SJCRH30 (cell line): ENCODE data around the gene HBD. TPM values are rescaled to one million over a fixed set of nuclear protein-coding genes. Genes with fewer than 3 reads are reported as not detected.

Experiments
- DNase-seq, 2 experiments: peaks; one replicate each; pipeline ENCODE4 v3.0.0-alpha.2; 2015 to 2020
- H3K27ac ChIP-seq: fragments of 250-450 bp; sonication (Bioruptor Pico); 2 replicates; pipeline ENCODE4 v1.5.1; 2020; ENCODE audit warnings: mild to moderate bottlenecking, moderate library complexity
- H3K27me3 ChIP-seq: fragments of 250-450 bp; sonication (Bioruptor Pico); 2 replicates; pipeline ENCODE4 v1.5.1; 2020; ENCODE audit warnings: mild to moderate bottlenecking, moderate library complexity
- H3K36me3 ChIP-seq: fragments of 250-450 bp; sonication (Bioruptor Pico); 2 replicates; pipeline ENCODE4 v1.5.1; 2020; ENCODE audit warnings: mild to moderate bottlenecking, moderate library complexity
- H3K4me1 ChIP-seq: fragments of 250-450 bp; sonication (Bioruptor Pico); 2 replicates; pipeline ENCODE4 v1.5.1; 2020; ENCODE audit warnings: mild to moderate bottlenecking, moderate library complexity
- H3K4me3 ChIP-seq: fragments of 250-450 bp; sonication (Bioruptor Pico); 2 replicates; pipeline ENCODE4 v1.5.1; 2020; ENCODE audit warnings: mild to moderate bottlenecking, moderate library complexity
- H3K9me3 ChIP-seq: fragments of 250-450 bp; sonication (Bioruptor Pico); replicated peaks from 2 replicates; pipeline ENCODE4 v1.5.1; 2020; ENCODE audit warnings: mild to moderate bottlenecking, moderate library complexity
- total RNA-seq: library from RNA; depleted of rRNA; stranded (reverse); fragments of >200 nt; shearing (Covaris generic); gene quantifications from 2 replicates; pipeline ENCODE4 v1.2.3, GENCODE V29; 2014

The HBD gene
- total RNA-seq, 1 experiment from 2014 or later: not detected

DNA sequence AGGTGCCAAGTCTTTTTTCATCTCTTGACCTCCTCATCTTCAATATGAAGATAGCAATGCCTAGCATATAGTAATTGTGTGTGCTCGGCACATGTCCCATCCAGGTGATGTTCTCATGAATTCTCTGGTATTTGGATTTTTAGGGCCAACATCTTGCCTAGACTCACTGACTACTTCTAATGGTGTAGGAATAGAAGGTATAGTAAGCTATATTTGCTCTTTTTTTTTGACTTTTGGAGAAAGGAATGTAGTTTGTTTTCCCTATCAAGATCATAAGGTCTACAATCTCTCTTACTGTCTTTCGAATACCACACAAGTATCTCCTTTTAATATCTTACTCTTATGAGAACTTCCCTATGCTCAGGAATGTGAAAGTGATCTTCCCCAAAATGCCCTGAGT, 3.2 kb downstream of the HBD start:
- no peak overlapping the region for H3K4me3 ChIP-seq
- no peak overlapping the region for H3K27ac ChIP-seq
- H3K27me3 ChIP-seq: no peaks in the 10 kb centered on the region
- H3K36me3 ChIP-seq: no peaks in the 10 kb centered on the region
- no peaks in the 10 kb centered on the region for H3K4me1 ChIP-seq
- no peak for DNase-seq
- no peaks in the 10 kb centered on the region for H3K9me3 ChIP-seq

DNA sequence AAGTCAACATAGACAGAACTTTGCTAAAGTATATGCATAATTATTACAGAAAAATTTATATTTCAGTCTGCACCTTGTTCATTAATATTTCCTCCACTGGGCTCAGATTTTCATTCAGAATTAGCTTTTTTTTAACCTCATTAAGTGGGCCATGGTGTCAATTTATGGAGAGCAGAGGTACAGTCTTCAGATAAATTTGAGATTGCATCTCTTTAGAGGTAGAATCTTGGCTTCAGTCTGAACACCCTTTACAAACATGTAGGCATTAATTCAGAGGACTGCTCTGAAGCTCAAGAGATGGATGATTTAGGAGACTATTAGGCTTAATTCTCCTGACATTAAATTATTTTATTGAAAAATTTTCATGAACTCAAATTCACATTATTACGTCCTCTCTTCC, 4.0 kb downstream of the HBD start:
- Histone ChIP-seq H3K4me3 (no peak overlapping the region), H3K4me1 (no peaks in the 10 kb centered on the region), H3K27ac (no peak overlapping the region), H3K36me3 (no peaks in the 10 kb centered on the region), H3K27me3 (no peaks in the 10 kb centered on the region), H3K9me3 (no peaks in the 10 kb centered on the region)
- no peak for DNase-seq

DNA sequence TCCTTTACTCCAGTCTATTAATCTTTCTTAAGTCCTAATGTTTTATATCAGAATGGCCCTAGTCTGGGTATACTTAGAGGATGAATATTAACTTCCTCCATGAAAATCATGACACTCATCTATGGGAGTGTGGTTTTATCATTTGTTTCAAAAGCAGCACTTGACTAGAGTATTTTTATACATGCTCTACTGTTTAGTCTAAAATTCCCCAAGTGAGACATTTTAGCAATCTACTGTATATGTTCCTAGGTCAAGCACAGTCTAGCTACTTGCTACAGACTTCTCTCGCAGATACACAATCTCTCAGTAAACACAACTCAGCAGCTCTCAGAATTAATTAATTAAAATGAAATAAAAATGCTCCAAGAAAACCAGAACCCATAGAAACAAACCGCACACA, 4.5 kb downstream of the HBD start:
- H3K9me3 ChIP-seq: no peaks in the 10 kb centered on the region
- no peaks in the 10 kb centered on the region for H3K27me3 ChIP-seq
- H3K27ac ChIP-seq: no peak overlapping the region
- H3K4me1 ChIP-seq: no peaks in the 10 kb centered on the region
- no peaks in the 10 kb centered on the region for H3K36me3 ChIP-seq
- no peak overlapping the region for H3K4me3 ChIP-seq
- no peak for DNase-seq

DNA sequence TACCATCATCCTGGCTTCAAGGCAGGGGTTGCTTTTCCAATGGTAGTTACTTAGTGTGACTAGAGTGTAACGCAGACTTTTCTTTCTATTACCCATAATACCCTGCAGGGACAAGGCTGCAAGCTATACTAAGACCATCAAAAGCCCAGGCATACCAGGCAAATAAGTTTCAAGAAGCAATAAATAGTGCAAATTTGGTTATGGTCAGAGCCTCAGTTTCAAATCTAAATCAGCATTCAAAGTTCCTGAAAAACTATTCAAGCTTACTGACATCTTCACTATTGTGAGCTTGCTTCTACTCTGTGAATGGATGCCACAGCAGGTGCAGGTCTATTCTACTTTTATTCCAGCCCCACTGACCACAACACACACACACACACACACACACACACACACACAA, 4.9 kb downstream of the HBD start:
- no peaks in the 10 kb centered on the region for H3K36me3 ChIP-seq
- H3K9me3 ChIP-seq: no peaks in the 10 kb centered on the region
- H3K27ac ChIP-seq: no peak overlapping the region
- H3K27me3 ChIP-seq: no peaks in the 10 kb centered on the region
- DNase-seq: no peak
- no peaks in the 10 kb centered on the region for H3K4me1 ChIP-seq
- no peak overlapping the region for H3K4me3 ChIP-seq

DNA sequence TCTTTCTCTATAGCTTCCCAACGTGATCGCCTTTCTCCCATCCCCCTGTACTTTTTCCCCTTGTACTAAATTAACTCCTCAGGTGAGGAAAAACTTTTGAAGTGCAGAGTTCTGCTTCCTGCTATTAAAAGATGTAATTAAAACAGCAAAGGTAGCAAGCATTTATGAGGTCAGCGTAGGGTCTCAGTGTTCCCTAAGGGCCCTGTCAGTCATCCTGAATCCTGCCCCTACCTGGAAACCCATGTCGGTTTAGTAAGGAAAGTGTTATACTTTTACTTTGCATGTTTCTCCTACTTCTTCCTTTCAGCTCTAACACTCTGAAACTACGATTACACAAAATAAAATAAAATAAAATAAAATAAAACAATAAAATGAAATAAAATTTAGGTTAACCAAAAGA, 6.2 kb downstream of the HBD start:
- no peak for DNase-seq
- Histone ChIP-seq H3K4me3 (no peak overlapping the region), H3K4me1 (no peaks in the 10 kb centered on the region), H3K27me3 (no peaks in the 10 kb centered on the region), H3K9me3 (no peaks in the 10 kb centered on the region), H3K27ac (no peak overlapping the region), H3K36me3 (no peaks in the 10 kb centered on the region)

DNA sequence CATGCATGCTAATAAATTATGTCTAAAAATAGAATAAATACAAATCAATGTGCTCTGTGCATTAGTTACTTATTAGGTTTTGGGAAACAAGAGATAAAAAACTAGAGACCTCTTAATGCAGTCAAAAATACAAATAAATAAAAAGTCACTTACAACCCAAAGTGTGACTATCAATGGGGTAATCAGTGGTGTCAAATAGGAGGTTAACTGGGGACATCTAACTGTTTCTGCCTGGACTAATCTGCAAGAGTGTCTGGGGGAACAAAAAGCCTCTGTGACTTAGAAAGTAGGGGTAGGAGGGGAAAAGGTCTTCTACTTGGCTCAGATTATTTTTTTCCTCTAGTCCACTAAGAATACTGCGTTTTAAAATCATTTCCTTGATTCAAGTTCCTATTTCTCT, 6.6 kb downstream of the HBD start:
- H3K4me1 ChIP-seq: no peaks in the 10 kb centered on the region
- no peaks in the 10 kb centered on the region for H3K36me3 ChIP-seq
- H3K4me3 ChIP-seq: no peak overlapping the region
- no peak overlapping the region for H3K27ac ChIP-seq
- no peak for DNase-seq
- no peaks in the 10 kb centered on the region for H3K27me3 ChIP-seq
- H3K9me3 ChIP-seq: no peaks in the 10 kb centered on the region

DNA sequence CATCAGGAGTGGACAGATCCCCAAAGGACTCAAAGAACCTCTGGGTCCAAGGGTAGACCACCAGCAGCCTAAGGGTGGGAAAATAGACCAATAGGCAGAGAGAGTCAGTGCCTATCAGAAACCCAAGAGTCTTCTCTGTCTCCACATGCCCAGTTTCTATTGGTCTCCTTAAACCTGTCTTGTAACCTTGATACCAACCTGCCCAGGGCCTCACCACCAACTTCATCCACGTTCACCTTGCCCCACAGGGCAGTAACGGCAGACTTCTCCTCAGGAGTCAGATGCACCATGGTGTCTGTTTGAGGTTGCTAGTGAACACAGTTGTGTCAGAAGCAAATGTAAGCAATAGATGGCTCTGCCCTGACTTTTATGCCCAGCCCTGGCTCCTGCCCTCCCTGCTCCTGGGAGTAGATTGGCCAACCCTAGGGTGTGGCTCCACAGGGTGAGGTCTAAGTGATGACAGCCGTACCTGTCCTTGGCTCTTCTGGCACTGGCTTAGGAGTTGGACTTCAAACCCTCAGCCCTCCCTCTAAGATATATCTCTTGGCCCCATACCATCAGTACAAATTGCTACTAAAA, 7.5 kb downstream of the HBD start, which contains the start of gene HBB:
Gene HBB, minus strand, starts transcription at position 340 of the 579 bp plus-strand sequence. Its CDS starts 50 bp downstream, at position 290.
- Histone ChIP-seq H3K4me1 (no peaks in the 10 kb centered on the region), H3K36me3 (no peaks in the 10 kb centered on the region), H3K9me3 (no peaks in the 10 kb centered on the region), H3K27ac (no peak within 1 kb of the TSS), H3K4me3 (no peak within 1 kb of the TSS), H3K27me3 (no peaks in the 10 kb centered on the region)
- DNase-seq: no peak

DNA sequence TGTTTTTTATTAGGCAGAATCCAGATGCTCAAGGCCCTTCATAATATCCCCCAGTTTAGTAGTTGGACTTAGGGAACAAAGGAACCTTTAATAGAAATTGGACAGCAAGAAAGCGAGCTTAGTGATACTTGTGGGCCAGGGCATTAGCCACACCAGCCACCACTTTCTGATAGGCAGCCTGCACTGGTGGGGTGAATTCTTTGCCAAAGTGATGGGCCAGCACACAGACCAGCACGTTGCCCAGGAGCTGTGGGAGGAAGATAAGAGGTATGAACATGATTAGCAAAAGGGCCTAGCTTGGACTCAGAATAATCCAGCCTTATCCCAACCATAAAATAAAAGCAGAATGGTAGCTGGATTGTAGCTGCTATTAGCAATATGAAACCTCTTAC, 8.8 kb downstream of the HBD start:
- H3K9me3 ChIP-seq: no peaks in the 10 kb centered on the region
- H3K4me3 ChIP-seq: no peak overlapping the region
- H3K27me3 ChIP-seq: no peaks in the 10 kb centered on the region
- no peaks in the 10 kb centered on the region for H3K4me1 ChIP-seq
- H3K36me3 ChIP-seq: no peaks in the 10 kb centered on the region
- no peak overlapping the region for H3K27ac ChIP-seq
- DNase-seq: no peak

DNA sequence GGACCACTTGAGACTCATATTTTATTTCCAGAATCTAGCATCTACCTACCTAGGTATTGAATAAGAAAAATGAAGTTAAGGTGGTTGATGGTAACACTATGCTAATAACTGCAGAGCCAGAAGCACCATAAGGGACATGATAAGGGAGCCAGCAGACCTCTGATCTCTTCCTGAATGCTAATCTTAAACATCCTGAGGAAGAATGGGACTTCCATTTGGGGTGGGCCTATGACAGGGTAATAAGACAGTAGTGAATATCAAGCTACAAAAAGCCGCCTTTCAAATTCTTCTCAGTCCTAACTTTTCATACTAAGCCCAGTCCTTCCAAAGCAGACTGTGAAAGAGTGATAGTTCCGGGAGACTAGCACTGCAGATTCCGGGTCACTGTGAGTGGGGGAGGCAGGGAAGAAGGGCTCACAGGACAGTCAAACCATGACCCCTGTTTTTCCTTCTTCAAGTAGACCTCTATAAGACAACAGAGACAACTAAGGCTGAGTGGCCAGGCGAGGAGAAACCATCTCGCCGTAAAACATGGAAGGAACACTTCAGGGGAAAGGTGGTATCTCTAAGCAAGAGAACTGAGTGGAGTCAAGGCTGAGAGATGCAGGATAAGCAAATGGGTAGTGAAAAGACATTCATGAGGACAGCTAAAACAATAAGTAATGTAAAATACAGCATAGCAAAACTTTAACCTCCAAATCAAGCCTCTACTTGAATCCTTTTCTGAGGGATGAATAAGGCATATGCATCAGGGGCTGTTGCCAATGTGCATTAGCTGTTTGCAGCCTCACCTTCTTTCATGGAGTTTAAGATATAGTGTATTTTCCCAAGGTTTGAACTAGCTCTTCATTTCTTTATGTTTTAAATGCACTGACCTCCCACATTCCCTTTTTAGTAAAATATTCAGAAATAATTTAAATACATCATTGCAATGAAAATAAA, 9.5 kb downstream of the HBD start:
- no peaks in the 10 kb centered on the region for H3K36me3 ChIP-seq
- H3K9me3 ChIP-seq: no peaks in the 10 kb centered on the region
- H3K4me3 ChIP-seq: no peak overlapping the region
- no peaks in the 10 kb centered on the region for H3K27me3 ChIP-seq
- H3K27ac ChIP-seq: no peak overlapping the region
- H3K4me1 ChIP-seq: no peaks in the 10 kb centered on the region
- DNase-seq: no peak

DNA sequence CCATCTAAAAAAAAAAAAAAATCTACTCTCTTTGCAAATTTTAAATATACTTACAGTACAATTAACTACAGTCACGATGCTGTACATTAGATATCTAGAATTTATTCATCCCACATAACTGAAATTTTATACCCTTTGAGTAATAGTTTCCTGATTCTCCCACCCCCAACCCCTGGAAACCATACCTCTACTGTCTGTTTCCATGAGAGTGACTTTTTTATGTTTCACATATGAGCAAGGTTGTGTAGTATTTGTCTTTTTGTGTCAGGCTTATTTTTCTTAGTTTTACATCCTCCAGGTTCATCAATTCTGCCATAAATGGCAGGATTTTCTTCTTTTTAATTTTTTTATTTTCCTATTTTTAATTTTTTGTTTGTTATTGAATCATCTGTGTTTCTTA, 10.6 kb downstream of the HBD start:
- H3K4me1 ChIP-seq: no peaks in the 10 kb centered on the region
- no peak overlapping the region for H3K27ac ChIP-seq
- H3K36me3 ChIP-seq: no peaks in the 10 kb centered on the region
- H3K9me3 ChIP-seq: no peaks in the 10 kb centered on the region
- DNase-seq: no peak
- no peaks in the 10 kb centered on the region for H3K27me3 ChIP-seq
- H3K4me3 ChIP-seq: no peak overlapping the region

DNA sequence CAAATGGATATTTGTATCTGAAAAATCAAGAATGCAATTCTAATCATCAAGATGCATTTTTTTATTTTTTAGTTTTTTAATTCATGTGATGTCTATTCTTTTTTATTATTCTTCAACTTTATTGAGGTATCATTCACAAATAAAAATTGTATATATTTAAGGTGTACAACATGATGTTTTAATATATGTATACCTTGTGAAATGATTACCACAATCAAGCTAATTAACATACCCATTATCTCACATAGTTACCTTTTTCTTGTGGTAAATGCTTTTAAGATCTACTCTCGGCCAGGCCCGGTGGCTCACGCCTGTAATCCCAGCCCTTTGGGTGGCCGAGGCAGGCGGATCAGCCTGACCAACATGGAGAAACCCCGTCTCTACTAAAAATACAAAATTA, 11.1 kb downstream of the HBD start:
- no peak overlapping the region for H3K27ac ChIP-seq
- H3K9me3 ChIP-seq: no peaks in the 10 kb centered on the region
- no peaks in the 10 kb centered on the region for H3K36me3 ChIP-seq
- H3K4me3 ChIP-seq: no peak overlapping the region
- DNase-seq: no peak
- no peaks in the 10 kb centered on the region for H3K4me1 ChIP-seq
- no peaks in the 10 kb centered on the region for H3K27me3 ChIP-seq

DNA sequence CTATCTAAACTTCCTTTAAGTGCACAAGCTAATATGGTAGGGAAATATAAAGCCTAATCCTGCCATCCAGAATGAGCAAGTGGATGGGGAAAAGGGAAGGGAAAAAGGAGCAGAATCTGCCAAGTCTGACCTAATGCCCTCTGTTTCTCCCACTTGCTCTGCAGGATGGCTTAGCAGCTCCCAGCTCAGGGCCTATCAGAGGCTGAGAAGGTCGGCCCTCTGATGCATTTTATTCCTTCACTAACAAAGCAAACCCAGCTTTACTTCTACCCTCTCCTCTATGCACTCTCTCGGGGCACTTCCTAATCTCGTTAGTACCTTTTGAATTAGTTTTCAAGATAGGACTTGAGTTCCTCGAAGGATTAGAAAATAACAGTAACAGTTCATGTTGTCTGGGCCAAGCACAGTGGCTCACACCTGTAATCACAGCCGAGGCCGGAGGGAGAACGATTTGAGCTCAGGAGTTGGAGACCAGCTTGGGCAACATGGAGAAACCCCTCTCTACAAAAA, 23.9 kb downstream of the HBD start:
- no peaks in the 10 kb centered on the region for H3K9me3 ChIP-seq
- H3K27me3 ChIP-seq: no peaks in the 10 kb centered on the region; the same call in 1 of the 2 replicates
- H3K4me1 ChIP-seq: no peaks in the 10 kb centered on the region
- no peak overlapping the region for H3K27ac ChIP-seq
- H3K4me3 ChIP-seq: no peak overlapping the region
- no peak for DNase-seq
- H3K36me3 ChIP-seq: no peaks in the 10 kb centered on the region

DNA sequence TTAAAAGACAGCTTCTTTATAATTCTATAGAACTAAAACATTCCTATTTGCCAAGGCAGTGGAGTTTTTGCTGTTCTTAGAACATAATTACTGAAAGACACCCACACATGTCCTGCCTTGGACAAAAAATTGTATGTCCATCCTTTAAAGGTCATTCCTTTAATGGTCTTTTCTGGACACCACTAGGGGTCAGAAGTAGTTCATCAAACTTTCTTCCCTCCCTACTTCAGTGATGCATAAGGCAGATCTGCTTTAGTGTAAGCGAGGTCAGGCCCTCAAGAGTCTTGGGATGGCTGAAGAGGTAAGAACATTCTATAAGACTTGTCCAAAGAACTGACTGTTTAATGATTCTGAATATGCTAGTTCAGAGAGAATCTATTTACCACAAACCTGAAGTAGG, 29.5 kb downstream of the HBD start:
- no peak overlapping the region for H3K27ac ChIP-seq
- H3K36me3 ChIP-seq: no peaks in the 10 kb centered on the region
- H3K4me3 ChIP-seq: no peak overlapping the region
- H3K9me3 ChIP-seq: no peaks in the 10 kb centered on the region
- peak; percentile 3 to 54 for DNase-seq
- no peaks in the 10 kb centered on the region; the same call in 1 of the 2 replicates for H3K27me3 ChIP-seq
- H3K4me1 ChIP-seq: no peaks in the 10 kb centered on the region

DNA sequence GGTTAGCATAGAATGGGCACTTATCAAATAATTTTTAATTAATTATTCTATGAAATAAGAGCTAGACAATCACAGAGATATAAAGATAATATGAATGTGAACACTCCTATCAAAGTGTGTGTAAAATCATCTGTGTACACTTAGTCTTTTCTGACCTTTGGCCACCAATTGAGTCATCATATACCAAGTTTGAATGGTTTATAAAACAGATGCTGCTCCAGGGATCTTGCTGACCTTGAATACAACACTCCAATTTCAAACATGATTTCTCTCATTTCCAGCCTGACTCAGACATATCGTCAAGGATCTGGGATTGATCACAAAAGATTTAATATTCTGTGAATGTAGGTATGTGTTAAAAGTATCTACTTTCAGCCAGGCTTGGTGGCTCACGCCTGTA, 30.9 kb downstream of the HBD start:
- H3K9me3 ChIP-seq: no peaks in the 10 kb centered on the region
- H3K36me3 ChIP-seq: no peaks in the 10 kb centered on the region
- H3K4me1 ChIP-seq: no peaks in the 10 kb centered on the region
- H3K4me3 ChIP-seq: no peak overlapping the region
- no peak overlapping the region for H3K27ac ChIP-seq
- DNase-seq: no peak
- H3K27me3 ChIP-seq: peaks cover 3% of the 10 kb centered on the region; the same call in 1 of the 2 replicates

DNA sequence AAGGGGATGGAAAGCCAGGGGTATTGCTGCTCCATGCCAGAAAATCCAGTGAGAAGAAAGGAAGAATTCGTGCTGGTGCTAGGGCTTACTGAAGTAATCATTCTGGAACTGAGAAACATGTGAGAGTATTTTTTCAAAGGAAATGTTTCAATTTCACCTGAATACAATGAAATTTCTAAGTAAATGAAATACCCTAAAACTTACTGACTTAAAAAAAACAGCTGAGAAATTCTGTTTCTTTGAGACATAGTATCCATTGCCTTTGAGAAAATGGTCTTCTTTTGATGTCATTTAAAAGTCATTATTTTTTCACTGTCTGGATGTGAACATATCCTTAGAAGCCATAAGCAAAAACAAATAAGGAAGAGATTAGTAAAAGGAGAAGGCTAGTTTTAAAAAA, 33.7 kb downstream of the HBD start, which contains the start of gene OR51V1:
Gene OR51V1, minus strand, starts transcription at position 101 of the 400 bp plus-strand sequence. Its CDS starts 0 bp downstream, at position 101.
- Histone ChIP-seq H3K4me1 (no peaks in the 10 kb centered on the region), H3K27ac (no peak within 1 kb of the TSS), H3K9me3 (no peaks in the 10 kb centered on the region), H3K4me3 (no peak within 1 kb of the TSS), H3K36me3 (no peaks in the 10 kb centered on the region), H3K27me3 (peaks cover 4% of the 10 kb centered on the region; the same call in 1 of the 2 replicates)
- no peak for DNase-seq
